ENCODE data around the gene PTPN9.
"Not testable (repeated sequence)": the region's sequence is repeated elsewhere in the genome, so short reads cannot be mapped to it uniquely, and the experiment has no call there.

Gene PTPN9

GRCh38 chr15:75565062-75565970 lies 13.8 kb downstream of the PTPN9 start:
- TF ChIP-seq POLR2A (IDR thresholded peaks at IDR 0.05; ENCODE audit: low read depth, low read length) = no peak
- FAIRE-seq (no peak), DNase-seq (ENCODE audit: insufficient read length, low spot score) (no peak)

- DNase-seq (ENCODE audit: insufficient read length, low spot score) = no peak
- FAIRE-seq = no peak
- TF ChIP-seq POLR2A (IDR thresholded peaks at IDR 0.05; ENCODE audit: low read depth, low read length) = no peak
Measured at GRCh38 chr15:75561888-75562287, 17.2 kb downstream of the PTPN9 start.

GRCh38 chr15:75559360-75559759 lies 19.8 kb downstream of the PTPN9 start:
- FAIRE-seq; DNase-seq (ENCODE audit: insufficient read length, low spot score): not testable (repeated sequence)

- not testable (repeated sequence) for FAIRE-seq; DNase-seq (ENCODE audit: insufficient read length, low spot score)
Measured at GRCh38 chr15:75558955-75559354, 20.2 kb downstream of the PTPN9 start.

- no peak for DNase-seq (ENCODE audit: insufficient read length, low spot score)
- no peak for FAIRE-seq
Measured at GRCh38 chr15:75554717-75555116, 24.4 kb downstream of the PTPN9 start.

GRCh38 chr15:75553659-75554058 lies 25.5 kb downstream of the PTPN9 start:
- no peak for FAIRE-seq
- DNase-seq (ENCODE audit: insufficient read length, low spot score) = no peak
- TF ChIP-seq POLR2A (IDR thresholded peaks at IDR 0.05; ENCODE audit: low read depth, low read length) = no peak

More at GRCh38 chr15:75554717-75555116, 24.4 kb downstream of the PTPN9 start:
- TF ChIP-seq POLR2A (IDR thresholded peaks at IDR 0.05; ENCODE audit: low read depth, low read length) = no peak

GRCh38 chr15:75551091-75551490 lies 28.0 kb downstream of the PTPN9 start:
- no peak for TF ChIP-seq POLR2A (IDR thresholded peaks at IDR 0.05; ENCODE audit: low read depth, low read length)
- DNase-seq (ENCODE audit: insufficient read length, low spot score) = no peak
- FAIRE-seq = no peak

GRCh38 chr15:75545064-75545463 lies 34.1 kb downstream of the PTPN9 start:
- DNase-seq (ENCODE audit: insufficient read length, low spot score) (no peak), FAIRE-seq (no peak)
- TF ChIP-seq POLR2A (IDR thresholded peaks at IDR 0.05; ENCODE audit: low read depth, low read length) = no peak

GRCh38 chr15:75544359-75544758 lies 34.8 kb downstream of the PTPN9 start:
- TF ChIP-seq POLR2A (IDR thresholded peaks at IDR 0.05; ENCODE audit: low read depth, low read length) = no peak
- DNase-seq (ENCODE audit: insufficient read length, low spot score) = no peak
- no peak for FAIRE-seq

GRCh38 chr15:75542949-75543545 lies 36.1 kb downstream of the PTPN9 start:
- FAIRE-seq; DNase-seq (ENCODE audit: insufficient read length, low spot score): not testable (repeated sequence)

- TF ChIP-seq POLR2A (IDR thresholded peaks at IDR 0.05; ENCODE audit: low read depth, low read length) = no peak
- DNase-seq (ENCODE audit: insufficient read length, low spot score) (no peak), FAIRE-seq (no peak)
Measured at GRCh38 chr15:75542386-75542797, 36.7 kb downstream of the PTPN9 start.

- DNase-seq (ENCODE audit: insufficient read length, low spot score) (no peak), FAIRE-seq (no peak)
- no peak for TF ChIP-seq POLR2A (IDR thresholded peaks at IDR 0.05; ENCODE audit: low read depth, low read length)
Measured at GRCh38 chr15:75538376-75538775, 40.7 kb downstream of the PTPN9 start.

GRCh38 chr15:75533945-75534344 lies 45.2 kb downstream of the PTPN9 start:
- no peak for FAIRE-seq
- TF ChIP-seq POLR2A (IDR thresholded peaks at IDR 0.05; ENCODE audit: low read depth, low read length) = no peak
- DNase-seq (ENCODE audit: insufficient read length, low spot score) = no peak

GRCh38 chr15:75532413-75533250 lies 46.5 kb downstream of the PTPN9 start:
- DNase-seq (ENCODE audit: insufficient read length, low spot score) = no peak
- peak; percentile 82 for FAIRE-seq
- no peak for TF ChIP-seq POLR2A (IDR thresholded peaks at IDR 0.05; ENCODE audit: low read depth, low read length)
